ENCODE data around the gene ISL1.

Gene ISL1

GRCh38 chr5:51383131-51384121, at the start of gene ISL1:
TSS of gene ISL1 (plus strand) at chr5:51383448. CDS start at chr5:51383672, 224 bp downstream.
- TF ChIP-seq, protein P1, sequence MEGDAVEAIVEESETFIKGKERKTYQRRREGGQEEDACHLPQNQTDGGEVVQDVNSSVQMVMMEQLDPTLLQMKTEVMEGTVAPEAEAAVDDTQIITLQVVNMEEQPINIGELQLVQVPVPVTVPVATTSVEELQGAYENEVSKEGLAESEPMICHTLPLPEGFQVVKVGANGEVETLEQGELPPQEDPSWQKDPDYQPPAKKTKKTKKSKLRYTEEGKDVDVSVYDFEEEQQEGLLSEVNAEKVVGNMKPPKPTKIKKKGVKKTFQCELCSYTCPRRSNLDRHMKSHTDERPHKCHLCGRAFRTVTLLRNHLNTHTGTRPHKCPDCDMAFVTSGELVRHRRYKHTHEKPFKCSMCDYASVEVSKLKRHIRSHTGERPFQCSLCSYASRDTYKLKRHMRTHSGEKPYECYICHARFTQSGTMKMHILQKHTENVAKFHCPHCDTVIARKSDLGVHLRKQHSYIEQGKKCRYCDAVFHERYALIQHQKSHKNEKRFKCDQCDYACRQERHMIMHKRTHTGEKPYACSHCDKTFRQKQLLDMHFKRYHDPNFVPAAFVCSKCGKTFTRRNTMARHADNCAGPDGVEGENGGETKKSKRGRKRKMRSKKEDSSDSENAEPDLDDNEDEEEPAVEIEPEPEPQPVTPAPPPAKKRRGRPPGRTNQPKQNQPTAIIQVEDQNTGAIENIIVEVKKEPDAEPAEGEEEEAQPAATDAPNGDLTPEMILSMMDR (IDR thresholded peaks at IDR 0.05), result no peak

GRCh38 chr5:51336878-51337277, 46.4 kb upstream of the ISL1 start:
- TF ChIP-seq, protein P1 (IDR thresholded peaks at IDR 0.05), result no peak

- TF ChIP-seq, protein P1 (IDR thresholded peaks at IDR 0.05), result no peak
Observed at GRCh38 chr5:51345106-51345505, 38.1 kb upstream of the ISL1 start.

- TF ChIP-seq, protein P1 (IDR thresholded peaks at IDR 0.05), result no peak
Observed at GRCh38 chr5:51347157-51347556, 36.1 kb upstream of the ISL1 start.

GRCh38 chr5:51347704-51348103, 35.5 kb upstream of the ISL1 start:
- TF ChIP-seq, protein P1 (IDR thresholded peaks at IDR 0.05), result peak; percentile 57

GRCh38 chr5:51371052-51371451, 12.2 kb upstream of the ISL1 start:
- TF ChIP-seq, protein P1 (IDR thresholded peaks at IDR 0.05), result no peak

DNA sequence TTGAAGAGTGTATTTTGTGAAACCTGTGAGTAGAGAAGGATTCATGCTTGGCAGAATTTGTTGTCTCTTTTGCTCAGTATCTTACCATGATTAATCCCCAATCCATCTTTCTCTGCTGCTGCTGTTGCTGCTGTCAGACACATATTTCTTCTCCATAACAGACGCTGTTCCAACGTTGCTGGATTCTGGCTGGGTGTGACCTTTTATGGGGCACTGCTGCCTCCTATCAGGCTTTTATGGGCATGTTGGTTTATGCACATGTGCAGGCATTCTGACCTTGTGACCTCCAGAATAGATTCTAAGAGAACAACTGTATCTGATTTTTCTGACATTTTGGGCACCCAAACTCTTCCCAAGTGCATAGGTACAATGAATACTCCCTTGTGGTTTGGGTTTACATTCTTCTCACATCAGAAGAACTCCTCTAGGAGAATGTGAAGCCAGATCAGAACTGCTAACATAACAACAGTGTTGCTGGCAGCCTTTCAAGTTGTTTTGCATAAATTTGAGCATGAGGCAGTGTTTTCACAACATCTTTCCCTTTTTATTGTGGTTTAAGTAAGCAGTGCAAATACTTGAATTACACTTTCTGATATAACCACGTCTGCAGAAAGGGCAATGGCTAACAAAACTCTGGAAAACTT, 9.2 kb upstream of the ISL1 start:
- TF ChIP-seq, protein P1 (IDR thresholded peaks at IDR 0.05), result peak; percentile 21; the same call in 1 of the 2 replicates

Measured in LNCAP (cell line).